Gastroesophageal sphincter (tissue), 3 donors: ENCODE results near the gene ITGB5.

Source experiments
- CTCF ChIP-seq, 4 experiments: fragments of 200-600 bp in 2 of 4; fragments of 450-650 bp in 2 of 4; sonication (generic) in 1 of 4; IDR thresholded peaks; one replicate each; pipeline ENCODE4 v1.5.1; 2017 to 2019; ENCODE audit warnings: antibody characterized with exemption in 4 of 4, mild to moderate bottlenecking in 2 of 4, moderate library complexity in 2 of 4
- EP300 ChIP-seq: sonication (generic); formaldehyde crosslinking; IDR thresholded peaks from one replicate; pipeline ENCODE4 v1.6.1; 2017; ENCODE audit warnings: antibody characterized with exemption, mild to moderate bottlenecking
- POLR2A ChIP-seq, 2 donors: fragments of 450-650 bp; IDR thresholded peaks; one replicate each; pipeline ENCODE4 v1.6.1; 2017; ENCODE audit warnings: antibody characterized with exemption in 2 of 2, mild to moderate bottlenecking in 2 of 2, moderate library complexity in 1 of 2
- POLR2AphosphoS5 ChIP-seq: sonication (generic); formaldehyde crosslinking; IDR thresholded peaks from one replicate; pipeline ENCODE4 v1.6.1; 2017; ENCODE audit warnings: antibody characterized with exemption

DNA sequence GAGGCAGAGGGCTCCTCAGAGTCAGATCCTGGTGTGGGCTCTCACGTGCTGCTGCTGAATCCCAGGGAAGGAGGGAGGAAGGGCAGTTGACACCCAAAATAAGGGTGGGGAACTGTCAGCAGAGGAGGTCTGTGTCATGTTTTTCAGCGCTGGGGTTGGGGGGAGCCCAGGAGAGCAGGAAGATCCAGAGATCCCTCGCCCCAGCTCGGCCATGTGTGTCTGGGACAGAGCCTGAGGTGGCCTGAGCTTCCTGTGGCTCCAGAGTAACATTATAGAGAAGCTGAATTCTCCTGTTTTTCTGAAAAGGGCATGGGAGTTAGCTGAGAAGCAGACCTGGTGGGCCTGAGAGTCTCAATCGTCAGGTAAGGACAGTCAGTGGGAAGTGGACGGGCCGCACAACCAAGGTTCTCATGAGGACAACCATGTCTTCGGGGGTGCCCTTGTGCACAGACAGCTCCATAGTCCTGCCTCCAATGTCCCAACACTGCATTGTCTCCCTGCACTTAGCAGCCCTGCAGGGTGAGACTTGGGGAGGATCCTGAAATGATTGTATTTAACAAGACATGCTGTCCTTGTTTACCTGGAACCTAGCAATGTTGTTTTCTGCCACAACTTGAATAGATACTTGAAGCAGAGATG is 138.5 kb downstream of the ITGB5 start:
- TF ChIP-seq CTCF (IDR thresholded peaks at IDR 0.05), result no peak
- TF ChIP-seq POLR2A (IDR thresholded peaks at IDR 0.05), result no peak
- TF ChIP-seq EP300, result no peak
- no peak for TF ChIP-seq POLR2AphosphoS5
